SK-N-SH (cell line): ENCODE measurements around the gene GALK1.

Experiments
- CHD2 ChIP-seq: fragments of 150-350 bp; IDR thresholded peaks from 2 replicates; pipeline ENCODE4 v1.6.1; 2018; ENCODE audit warnings: low read length; ENCODE audit not compliant: partially characterized antibody
- POLR2AphosphoS5 ChIP-seq: IDR thresholded peaks from 2 replicates; pipeline ENCODE4 v1.6.1; 2012; ENCODE audit warnings: low read depth, low read length
- SMC3 ChIP-seq: IDR thresholded peaks from 2 replicates; pipeline ENCODE4 v1.6.1; 2012; ENCODE audit warnings: low read depth, low read length, improper control_type of control experiment
- TF ChIP-seq, protein P1 (sequence below): fragments of 200-600 bp; sonication (generic); IDR thresholded peaks from 2 replicates; pipeline ENCODE4 v1.6.1; 2017; ENCODE audit warnings: antibody characterized with exemption, mild to moderate bottlenecking, moderate library complexity

- TF ChIP-seq POLR2AphosphoS5 (no peak), CHD2 (no peak), SMC3 (no peak)
- TF ChIP-seq, protein P1, sequence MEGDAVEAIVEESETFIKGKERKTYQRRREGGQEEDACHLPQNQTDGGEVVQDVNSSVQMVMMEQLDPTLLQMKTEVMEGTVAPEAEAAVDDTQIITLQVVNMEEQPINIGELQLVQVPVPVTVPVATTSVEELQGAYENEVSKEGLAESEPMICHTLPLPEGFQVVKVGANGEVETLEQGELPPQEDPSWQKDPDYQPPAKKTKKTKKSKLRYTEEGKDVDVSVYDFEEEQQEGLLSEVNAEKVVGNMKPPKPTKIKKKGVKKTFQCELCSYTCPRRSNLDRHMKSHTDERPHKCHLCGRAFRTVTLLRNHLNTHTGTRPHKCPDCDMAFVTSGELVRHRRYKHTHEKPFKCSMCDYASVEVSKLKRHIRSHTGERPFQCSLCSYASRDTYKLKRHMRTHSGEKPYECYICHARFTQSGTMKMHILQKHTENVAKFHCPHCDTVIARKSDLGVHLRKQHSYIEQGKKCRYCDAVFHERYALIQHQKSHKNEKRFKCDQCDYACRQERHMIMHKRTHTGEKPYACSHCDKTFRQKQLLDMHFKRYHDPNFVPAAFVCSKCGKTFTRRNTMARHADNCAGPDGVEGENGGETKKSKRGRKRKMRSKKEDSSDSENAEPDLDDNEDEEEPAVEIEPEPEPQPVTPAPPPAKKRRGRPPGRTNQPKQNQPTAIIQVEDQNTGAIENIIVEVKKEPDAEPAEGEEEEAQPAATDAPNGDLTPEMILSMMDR = no peak
Measured at GRCh38 chr17:75765981-75766380, 989 bp upstream of the GALK1 start.
